CD4-positive, alpha-beta T cell (primary cell): Measurements from ENCODE around the gene REXO1. TPM values are rescaled to one million over a fixed set of nuclear protein-coding genes. Genes with fewer than 3 reads are reported as not detected.

Experiments used
- ATAC-seq: fragments of 200-7000 bp; cut with Tn5 transposase; one replicate; pipeline ENCODE4 v1.10.0; 2022; ENCODE audit warnings: mild to moderate bottlenecking; ENCODE audit not compliant: poor library complexity
- CTCF ChIA-PET: fragments of 350-600 bp; sonication (Branson Sonifier 250); formaldehyde crosslinking; loops from one replicate; lab custom pipeline; 2021; ENCODE audit warnings: antibody characterized with exemption, inconsistent platforms; lab: Charles Lee
- POLR2A ChIA-PET: fragments of 350-600 bp; sonication (Branson Sonifier 250); formaldehyde crosslinking; loops from one replicate; lab custom pipeline; 2021; ENCODE audit warnings: antibody characterized with exemption, inconsistent platforms; lab: Charles Lee
- DNase-seq, 14 experiments: peaks; one replicate each; pipeline ENCODE4 v3.0.0-alpha.2; 2013 to 2020; ENCODE audit warnings: mixed read lengths in 2 of 14
- H3K27ac ChIP-seq, 2 donors: one replicate each; pipeline versions ENCODE4 v1.5.1 to v1.7.0; 2013; ENCODE audit warnings: low read length in 2 of 2, low read depth in 1 of 2, mild to moderate bottlenecking in 1 of 2
- H3K27me3 ChIP-seq, 2 experiments: 1 replicate in 1 of 2; 2 replicates in 1 of 2; pipeline versions ENCODE4 v1.6.1 to v1.7.0; 2013; ENCODE audit warnings: low read length in 2 of 2, control low read depth in 1 of 2, mild to moderate bottlenecking in 1 of 2, moderate library complexity in 1 of 2; ENCODE audit not compliant: insufficient read depth in 2 of 2, control insufficient read depth in 1 of 2
- H3K36me3 ChIP-seq: one replicate; pipeline ENCODE4 v1.6.1; 2013; ENCODE audit warnings: low read length, control low read depth; ENCODE audit not compliant: insufficient read depth
- H3K4me1 ChIP-seq: one replicate; pipeline ENCODE4 v1.6.1; 2013; ENCODE audit warnings: low read length, control low read depth; ENCODE audit not compliant: insufficient read depth
- H3K4me3 ChIP-seq: one replicate; pipeline ENCODE4 v1.5.1; 2013; ENCODE audit warnings: mild to moderate bottlenecking, low read length, moderate library complexity
- H3K9me3 ChIP-seq, 2 experiments: 1 replicate in 1 of 2; 2 replicates in 1 of 2; pipeline versions ENCODE4 v1.6.1 to v1.7.0; 2013; ENCODE audit warnings: low read length in 2 of 2, mild to moderate bottlenecking in 2 of 2, control low read depth in 1 of 2, moderate library complexity in 1 of 2; ENCODE audit not compliant: control insufficient read depth in 1 of 2, insufficient read depth in 1 of 2
- H3K27ac Mint-ChIP-seq: one replicate; pipeline ENCODE4 v1.8.0; 2020; ENCODE audit warnings: mixed read lengths
- H3K27me3 Mint-ChIP-seq: one replicate; pipeline ENCODE4 v1.8.0; 2021; ENCODE audit warnings: mixed read lengths
- H3K36me3 Mint-ChIP-seq: one replicate; pipeline ENCODE4 v1.8.0; 2021; ENCODE audit warnings: low read depth, mixed read lengths
- H3K4me1 Mint-ChIP-seq: one replicate; pipeline ENCODE4 v1.8.0; 2021; ENCODE audit warnings: low read depth, mixed read lengths
- H3K4me3 Mint-ChIP-seq: one replicate; pipeline ENCODE4 v1.8.0; 2020; ENCODE audit warnings: mild to moderate bottlenecking, mixed read lengths
- H3K9me3 Mint-ChIP-seq: one replicate; pipeline ENCODE4 v1.8.0; 2020; ENCODE audit warnings: mixed read lengths
- intact Hi-C, 2 experiments: fragments of 100-400 bp; cut with DNase I in 1 of 2; cut with micrococcal nuclease in 1 of 2; formaldehyde crosslinking; loops; one replicate each; pipeline versions ENCODE4 v1.15.1 to v1.9.0; 2023 to 2025; cut with DNase I, micrococcal nuclease
- total RNA-seq, 174 experiments: library from RNA in 2 of 174; stranded (reverse) in 2 of 174; gene quantifications; one replicate each; pipeline ENCODE4 v1.2.3 and lab custom pipeline; 2021 to 2026
- TF ChIP-seq, protein P1 (sequence below): fragments of 200-600 bp; IDR thresholded peaks from one replicate; pipeline ENCODE4 v1.8.0; 2022; ENCODE audit warnings: antibody characterized with exemption, mild to moderate bottlenecking

Gene REXO1
- total RNA-seq, 2 experiments from 2014 or later, result 106 to 114 TPM

DNA sequence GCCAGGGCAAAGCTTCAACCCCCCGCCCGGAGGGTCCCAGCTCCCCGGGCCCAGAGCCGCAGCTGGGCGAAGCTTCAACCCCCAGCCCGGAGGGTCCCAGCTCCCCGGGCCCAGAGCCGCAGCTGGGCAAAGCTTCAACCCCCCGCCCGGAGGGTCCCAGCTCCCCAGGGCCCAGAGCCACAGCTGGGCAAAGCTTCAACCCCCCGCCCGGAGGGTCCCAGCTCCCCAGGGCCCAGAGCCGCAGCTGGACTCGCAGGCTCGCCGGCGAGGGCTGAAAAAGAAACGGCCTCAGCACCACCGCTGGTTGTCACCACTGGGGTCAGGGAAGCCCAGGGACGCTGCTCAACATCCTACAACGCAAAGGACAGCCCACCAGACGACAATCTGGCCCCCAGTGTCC is 5.2 kb downstream of the REXO1 start:
- H3K4me3 Mint-ChIP-seq, result no peak overlapping the region
- Histone ChIP-seq H3K4me3 (no peak overlapping the region), H3K9me3 (no peaks in the 10 kb centered on the region), H3K27me3 (no peaks in the 10 kb centered on the region), H3K4me1 (peaks cover 85% of the 10 kb centered on the region), H3K27ac (no peak overlapping the region), H3K36me3 (peaks cover 37% of the 10 kb centered on the region)
- DNase-seq, result no peak
- H3K9me3 Mint-ChIP-seq, result no peaks in the 10 kb centered on the region
- H3K27me3 Mint-ChIP-seq, result no peaks in the 10 kb centered on the region
- no peak overlapping the region for H3K27ac Mint-ChIP-seq
- TF ChIP-seq, protein P1, sequence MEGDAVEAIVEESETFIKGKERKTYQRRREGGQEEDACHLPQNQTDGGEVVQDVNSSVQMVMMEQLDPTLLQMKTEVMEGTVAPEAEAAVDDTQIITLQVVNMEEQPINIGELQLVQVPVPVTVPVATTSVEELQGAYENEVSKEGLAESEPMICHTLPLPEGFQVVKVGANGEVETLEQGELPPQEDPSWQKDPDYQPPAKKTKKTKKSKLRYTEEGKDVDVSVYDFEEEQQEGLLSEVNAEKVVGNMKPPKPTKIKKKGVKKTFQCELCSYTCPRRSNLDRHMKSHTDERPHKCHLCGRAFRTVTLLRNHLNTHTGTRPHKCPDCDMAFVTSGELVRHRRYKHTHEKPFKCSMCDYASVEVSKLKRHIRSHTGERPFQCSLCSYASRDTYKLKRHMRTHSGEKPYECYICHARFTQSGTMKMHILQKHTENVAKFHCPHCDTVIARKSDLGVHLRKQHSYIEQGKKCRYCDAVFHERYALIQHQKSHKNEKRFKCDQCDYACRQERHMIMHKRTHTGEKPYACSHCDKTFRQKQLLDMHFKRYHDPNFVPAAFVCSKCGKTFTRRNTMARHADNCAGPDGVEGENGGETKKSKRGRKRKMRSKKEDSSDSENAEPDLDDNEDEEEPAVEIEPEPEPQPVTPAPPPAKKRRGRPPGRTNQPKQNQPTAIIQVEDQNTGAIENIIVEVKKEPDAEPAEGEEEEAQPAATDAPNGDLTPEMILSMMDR, result no peak
- H3K36me3 Mint-ChIP-seq, result peaks cover 23% of the 10 kb centered on the region
- intact Hi-C loops, result no loop called here
- H3K4me1 Mint-ChIP-seq, result peaks cover 45% of the 10 kb centered on the region
- no peak for ATAC-seq
- ChIA-PET CTCF (interaction anchor here (1.0 kb wide), 1 partner anchor 17 kb away, joined by 3 read pairs; no protein-coding TSS in a partner anchor), POLR2A (no interaction called here)

DNA sequence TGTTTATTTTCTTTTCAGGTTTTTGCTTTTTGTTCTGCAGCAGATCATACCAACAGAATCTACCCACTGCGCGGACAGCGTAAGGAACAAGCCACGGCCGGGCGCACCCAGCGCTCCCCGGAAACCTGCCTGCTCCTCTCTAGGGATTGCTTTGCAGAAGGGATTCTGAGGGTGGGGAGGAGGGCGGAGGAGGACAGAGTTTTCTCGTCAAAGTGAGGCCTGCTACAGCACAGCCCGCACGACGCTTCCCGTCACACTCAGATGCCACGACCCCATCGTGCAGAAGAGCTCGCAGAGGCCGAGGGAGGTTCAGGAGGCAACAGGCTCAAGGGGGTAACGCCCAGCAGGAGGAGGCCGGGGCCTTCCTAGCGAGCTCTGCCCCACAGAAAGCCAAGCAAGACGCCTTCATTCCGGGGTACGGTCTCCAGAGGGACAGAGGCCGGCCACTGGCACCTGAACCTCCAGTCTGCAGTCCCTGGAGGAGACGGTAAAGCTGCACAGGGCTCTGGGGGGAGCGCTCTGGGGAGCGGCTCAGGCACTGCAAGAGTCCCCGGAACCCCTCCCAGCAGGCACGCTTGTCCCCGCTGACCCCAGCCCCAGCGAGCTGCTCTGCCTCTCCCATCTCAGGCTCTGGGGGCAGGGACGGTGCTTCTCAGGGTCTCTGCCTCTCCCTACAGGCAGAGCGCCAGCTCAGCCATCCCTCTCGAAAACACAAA is 6.9 kb downstream of the REXO1 start:
- ATAC-seq, result no peak
- H3K27me3 Mint-ChIP-seq, result no peaks in the 10 kb centered on the region
- TF ChIP-seq, protein P1, result no peak
- Histone ChIP-seq H3K4me3 (no peak overlapping the region), H3K36me3 (peaks cover 40% of the 10 kb centered on the region), H3K27me3 (no peaks in the 10 kb centered on the region), H3K27ac (no peak overlapping the region), H3K4me1 (peaks cover 83% of the 10 kb centered on the region), H3K9me3 (no peaks in the 10 kb centered on the region)
- ChIA-PET CTCF (no interaction called here), POLR2A (no interaction called here)
- H3K9me3 Mint-ChIP-seq, result no peaks in the 10 kb centered on the region
- H3K36me3 Mint-ChIP-seq, result peaks cover 17% of the 10 kb centered on the region
- no peak for DNase-seq
- H3K4me1 Mint-ChIP-seq, result peaks cover 33% of the 10 kb centered on the region
- H3K4me3 Mint-ChIP-seq, result peak overlapping the region; percentile 58
- intact Hi-C loops, result no loop called here
- no peak overlapping the region for H3K27ac Mint-ChIP-seq

GRCh38 chr19:1840541-1841115 is 7.7 kb downstream of the REXO1 start:
- Mint-ChIP-seq H3K9me3 (no peaks in the 10 kb centered on the region), H3K27ac (no peak overlapping the region), H3K4me3 (peak overlapping the region; percentile 15), H3K27me3 (no peaks in the 10 kb centered on the region), H3K36me3 (peaks cover 10% of the 10 kb centered on the region), H3K4me1 (peaks cover 26% of the 10 kb centered on the region)
- no peaks in the 10 kb centered on the region for H3K9me3 ChIP-seq
- CTCF ChIA-PET, result no interaction called here
- intact Hi-C loops, result loop anchor here in 1 of 2 experiments (1.0 kb wide), 1 partner anchor 254 kb away; no protein-coding TSS in a partner anchor
- DNase-seq (no peak), ATAC-seq (no peak)
- POLR2A ChIA-PET, result interaction anchor here (0.7 kb wide), 1 partner anchor 15 kb away, joined by 3 read pairs; no protein-coding TSS in a partner anchor
- H3K4me1 ChIP-seq, result peaks cover 78% of the 10 kb centered on the region
- H3K27ac ChIP-seq, result no peak overlapping the region
- TF ChIP-seq, protein P1, result no peak
- peaks cover 42% of the 10 kb centered on the region for H3K36me3 ChIP-seq
- no peaks in the 10 kb centered on the region for H3K27me3 ChIP-seq
- H3K4me3 ChIP-seq, result no peak overlapping the region
